GM21576 (cell line): ENCODE data around the gene MALRD1.
"Not testable (repeated sequence)": the region's sequence is repeated elsewhere in the genome, so short reads cannot be mapped to it uniquely, and the experiment has no call there.

Experiments used
- ATAC-seq: cut with Tn5 transposase; IDR thresholded peaks from one replicate; pipeline ENCODE4 v1.9.1; 2021; ENCODE audit warnings: mild to moderate bottlenecking, moderate library complexity; ENCODE audit not compliant: unreplicated experiment

The MALRD1 gene

DNA sequence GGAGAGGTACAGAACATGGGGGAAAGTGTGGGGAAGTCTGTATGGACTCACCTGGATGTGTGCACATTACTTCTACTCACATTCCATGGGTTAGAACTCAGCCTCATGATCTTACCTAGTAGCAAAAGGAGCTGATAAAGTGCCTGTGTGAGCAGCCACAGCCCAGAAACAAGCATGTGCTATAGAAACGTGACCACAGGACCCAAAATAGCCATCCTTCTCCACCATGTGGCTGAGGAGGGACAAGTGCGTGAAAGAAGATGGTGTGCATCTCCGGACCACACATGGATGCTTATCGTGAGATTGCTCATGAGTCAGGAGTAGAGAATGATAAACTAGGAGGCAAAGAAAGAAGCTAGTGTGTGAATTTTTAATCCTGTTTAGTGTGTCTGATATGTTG, 431.3 kb downstream of the MALRD1 start:
- ATAC-seq, result no peak

DNA sequence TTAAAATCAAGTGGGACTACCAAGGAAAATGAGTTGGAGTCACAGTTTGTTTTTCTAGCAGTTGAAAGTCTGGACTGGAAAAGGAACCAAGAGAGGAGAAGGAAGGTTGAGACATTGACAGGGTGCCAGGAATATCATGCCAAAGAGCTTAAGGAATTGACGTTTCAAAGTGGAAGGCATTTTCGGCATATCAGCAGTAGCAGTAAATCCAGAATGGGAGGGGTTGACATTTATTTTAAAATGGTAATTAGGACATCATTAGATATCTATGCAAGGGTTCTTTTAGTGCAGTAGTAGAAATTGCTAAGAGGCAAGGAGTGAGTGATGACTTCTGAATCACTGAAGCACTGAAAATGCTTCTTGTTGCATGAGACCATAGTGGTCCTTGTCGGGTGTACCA, 431.8 kb downstream of the MALRD1 start:
- ATAC-seq, result no peak

DNA sequence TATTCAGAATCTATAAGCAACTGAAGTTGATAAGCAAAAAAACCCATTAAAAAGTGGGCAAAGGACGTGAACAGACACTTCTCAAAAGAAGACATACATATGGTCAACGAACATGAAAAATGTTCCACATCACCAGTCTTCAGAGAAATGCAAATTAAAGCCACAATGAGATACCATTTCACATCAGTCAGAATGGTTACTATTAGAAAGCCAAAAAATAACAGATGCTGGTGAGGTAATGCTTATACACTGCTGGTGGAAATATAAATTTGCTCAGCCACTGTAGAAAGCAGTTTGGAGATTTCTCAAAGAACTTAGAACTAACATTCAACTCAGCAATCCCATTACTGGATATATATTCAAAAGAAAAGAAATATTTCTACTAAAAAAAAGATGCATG, 434.8 kb downstream of the MALRD1 start:
- ATAC-seq, result no peak

DNA sequence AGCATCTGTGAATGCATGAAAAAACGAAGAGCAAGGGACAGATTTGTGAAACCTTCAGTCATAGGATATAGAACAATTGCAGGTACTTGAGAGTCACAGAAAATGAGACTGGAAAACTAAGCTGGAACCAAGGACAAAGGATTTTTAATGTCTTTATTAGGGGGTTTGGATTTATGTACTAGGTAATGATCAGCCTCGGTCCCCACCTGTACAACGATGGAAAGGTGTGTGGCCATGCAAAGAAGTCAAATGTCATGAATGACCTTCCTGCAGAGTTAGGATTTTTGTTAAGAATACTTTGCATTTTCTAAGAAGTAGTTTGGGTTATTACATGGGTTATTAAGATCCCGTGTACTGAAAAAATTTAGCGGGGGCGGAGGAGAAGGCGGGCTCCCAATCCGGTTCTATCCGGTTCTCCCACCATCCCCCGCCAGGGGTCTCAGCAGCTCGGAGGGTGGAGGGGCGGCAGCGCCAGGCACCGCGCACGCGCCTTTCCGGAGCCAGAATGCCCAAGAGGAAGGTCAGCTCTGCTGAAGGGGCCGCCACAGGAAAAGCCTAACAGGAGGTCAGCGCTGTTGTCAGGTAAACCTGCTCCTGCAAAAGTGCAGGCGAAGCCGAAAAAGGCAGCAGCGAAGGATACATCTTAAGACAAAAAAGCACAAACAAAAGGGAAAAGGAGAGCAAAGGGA, 440.1 kb downstream of the MALRD1 start:
- no peak for ATAC-seq

DNA sequence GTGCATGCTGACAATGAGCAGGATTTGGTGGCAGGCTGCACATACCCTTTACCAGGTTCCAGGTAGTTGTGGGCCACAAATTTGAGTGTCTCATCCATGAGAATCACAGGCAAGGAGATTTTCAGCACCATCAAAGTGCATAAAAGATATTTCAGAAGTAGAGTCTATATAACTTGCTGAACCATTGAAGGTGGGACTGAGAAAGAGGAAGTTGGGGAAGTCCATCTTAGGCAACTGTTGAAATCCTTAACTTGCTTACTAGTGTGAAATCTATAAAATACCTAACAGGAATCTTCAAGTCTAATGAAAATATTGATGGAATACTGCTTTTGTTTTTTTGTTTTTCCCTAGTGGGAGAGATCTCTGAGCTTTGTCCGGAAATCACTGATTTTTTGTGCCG, 442.6 kb downstream of the MALRD1 start:
- ATAC-seq, result no peak

DNA sequence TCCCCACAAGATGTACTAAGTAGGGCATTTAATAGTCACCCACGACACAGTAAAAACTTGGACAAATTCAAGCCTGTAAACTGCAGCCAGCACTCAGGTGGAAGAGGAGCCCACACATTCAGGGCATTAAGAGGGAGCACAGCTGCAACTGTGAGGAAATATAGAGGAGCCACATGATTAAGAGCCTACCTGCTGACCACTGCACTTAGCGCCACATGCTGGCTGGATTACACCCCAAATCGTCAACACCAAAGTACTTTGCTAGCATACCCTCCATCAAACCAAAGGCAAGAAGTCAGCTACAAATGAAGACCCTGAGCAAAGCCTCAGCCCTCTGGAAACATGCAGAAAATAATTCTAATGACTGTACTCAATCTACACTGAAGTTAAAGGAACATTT, 445.3 kb downstream of the MALRD1 start:
- no peak for ATAC-seq

DNA sequence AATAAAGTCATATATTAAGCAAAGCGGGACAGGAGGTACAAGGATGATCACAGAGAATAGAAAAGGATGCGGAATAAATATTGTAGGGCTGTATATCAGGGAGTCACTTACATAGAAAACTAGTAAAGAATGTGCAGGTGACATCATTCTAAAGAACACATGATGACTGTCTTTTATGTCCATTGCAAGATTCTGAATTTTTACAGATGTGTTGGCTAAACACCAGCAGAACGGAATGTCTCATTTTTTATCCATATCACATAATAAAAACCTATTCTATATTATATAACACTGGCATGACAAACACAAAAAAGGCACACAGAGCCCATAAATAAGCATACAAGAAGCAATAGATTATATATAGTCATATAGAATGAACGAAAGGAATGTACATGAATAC, 448.4 kb downstream of the MALRD1 start:
- no peak for ATAC-seq

DNA sequence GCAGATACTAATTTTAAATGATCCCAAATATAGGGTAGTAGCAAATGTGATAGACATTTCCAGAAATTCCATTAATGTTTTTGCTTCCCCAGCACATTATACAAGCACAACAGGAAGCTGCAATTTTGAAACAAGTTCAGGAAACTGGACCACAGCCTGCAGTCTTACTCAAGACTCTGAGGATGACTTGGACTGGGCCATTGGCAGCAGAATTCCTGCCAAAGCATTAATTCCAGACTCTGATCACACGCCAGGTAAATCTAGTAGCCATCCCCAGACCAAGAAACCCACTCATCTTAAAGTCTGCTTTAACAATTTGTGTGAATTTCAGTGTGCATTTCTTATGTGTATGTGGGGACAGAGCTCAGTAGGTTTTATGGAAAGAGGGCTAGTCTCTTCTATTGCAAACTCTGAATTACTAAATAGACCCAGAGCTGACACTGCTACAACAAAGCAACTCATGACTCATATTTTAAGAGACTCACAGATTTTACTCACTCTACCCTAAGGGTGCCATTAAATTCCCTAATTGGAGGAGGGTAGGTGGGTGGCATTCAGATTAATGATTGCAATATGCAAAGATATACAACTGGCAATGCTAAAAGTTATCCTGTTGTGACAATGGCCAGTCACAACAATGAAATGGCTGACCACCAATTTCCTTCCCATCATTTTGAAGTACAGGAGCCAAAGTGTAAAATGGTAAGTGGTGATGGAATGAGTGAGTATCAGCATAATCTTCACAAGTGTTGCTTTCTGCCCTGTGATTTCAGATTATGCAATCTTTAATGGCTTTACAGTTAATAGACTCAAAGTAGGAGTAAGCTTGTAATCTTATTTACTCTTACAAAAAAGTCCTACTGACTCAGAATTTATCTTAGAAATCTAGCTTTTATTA, 450.0 kb downstream of the MALRD1 start:
- no peak for ATAC-seq

DNA sequence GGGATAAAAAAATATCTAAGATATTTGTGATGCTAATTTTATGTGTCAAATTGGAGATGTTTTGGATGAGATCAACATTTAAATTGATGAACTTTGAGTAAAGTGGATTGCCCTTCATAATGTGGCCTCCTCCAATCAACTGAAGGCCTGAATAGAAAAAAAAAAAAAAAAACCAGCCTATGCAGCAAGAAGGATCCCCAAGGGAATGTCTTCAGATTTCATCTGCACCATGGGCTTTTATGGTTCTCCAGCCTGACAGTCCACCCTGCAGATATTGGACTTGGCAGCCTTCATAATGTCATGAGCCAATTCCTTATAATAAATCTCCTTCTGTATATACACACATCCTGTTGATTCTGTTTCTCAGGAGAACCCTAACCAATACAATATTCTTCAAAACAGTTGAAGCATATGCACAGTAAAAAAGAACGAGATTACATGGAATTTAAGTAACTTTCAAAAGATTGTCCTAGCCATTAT, 450.7 kb downstream of the MALRD1 start:
- no peak for ATAC-seq

DNA sequence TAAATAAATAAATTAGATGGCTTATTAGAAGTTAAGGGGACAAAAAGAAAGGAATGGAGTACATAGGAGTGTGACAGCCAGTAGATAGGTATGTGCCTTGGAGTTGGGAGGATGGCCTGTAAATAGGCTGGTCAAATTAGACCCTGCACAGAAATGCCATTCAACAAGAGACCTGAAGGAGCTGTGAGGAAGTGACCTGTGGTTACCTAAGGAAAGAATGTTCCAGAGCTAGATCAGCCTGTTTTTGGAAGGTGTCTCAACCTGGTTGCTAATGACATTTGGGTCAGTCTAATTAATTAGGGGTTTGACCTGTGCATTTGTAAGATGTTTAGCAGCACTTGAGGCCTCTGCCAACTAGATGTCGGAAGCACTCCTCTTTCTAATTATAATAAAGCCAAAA, 452.4 kb downstream of the MALRD1 start:
- no peak for ATAC-seq

DNA sequence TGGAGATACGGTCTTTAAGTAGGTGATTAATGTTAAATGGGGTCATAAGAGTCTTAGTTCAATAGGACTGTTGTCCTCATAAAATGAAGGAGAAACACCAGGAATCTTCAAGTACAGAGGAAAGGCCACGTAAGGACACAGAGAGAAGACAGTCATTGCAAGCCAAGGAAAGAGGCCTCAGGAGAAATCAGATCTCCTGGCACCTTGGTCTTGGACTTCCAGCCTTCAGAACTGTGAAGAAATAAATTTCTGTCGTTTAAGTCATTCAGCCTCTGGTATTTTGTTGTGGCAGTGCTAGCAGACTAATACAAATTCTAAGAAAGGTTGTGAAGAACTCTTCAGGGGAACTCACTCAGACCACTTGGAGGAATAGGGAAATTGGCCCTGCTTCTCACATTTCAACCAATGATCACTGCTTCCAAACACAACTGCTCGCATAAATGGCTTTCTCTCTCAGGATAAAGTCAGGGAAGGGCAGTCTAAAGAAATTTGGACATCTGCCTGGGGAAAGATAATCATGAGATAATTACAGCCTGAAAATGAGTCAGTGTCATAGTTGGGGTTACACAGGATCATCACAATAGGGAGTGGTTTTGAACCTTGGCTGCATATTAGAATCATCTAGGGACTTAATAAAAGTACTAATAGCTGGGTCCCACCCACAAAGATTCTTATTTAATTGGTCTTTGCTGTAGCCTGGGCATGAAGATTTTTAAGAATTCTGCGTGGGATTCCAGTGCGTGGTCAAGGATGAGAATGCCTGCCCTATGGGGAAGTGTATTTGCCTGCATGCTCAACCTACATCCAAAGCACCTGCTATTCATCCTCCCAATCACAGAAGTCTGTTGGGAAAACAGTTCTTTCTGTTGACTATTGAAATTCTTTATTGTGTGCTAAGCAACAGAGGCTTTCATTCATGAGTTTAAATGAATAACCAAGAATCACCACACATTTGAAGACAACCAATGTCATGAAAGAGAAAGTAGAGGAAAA, 457.0 kb downstream of the MALRD1 start:
- ATAC-seq, result no peak

DNA sequence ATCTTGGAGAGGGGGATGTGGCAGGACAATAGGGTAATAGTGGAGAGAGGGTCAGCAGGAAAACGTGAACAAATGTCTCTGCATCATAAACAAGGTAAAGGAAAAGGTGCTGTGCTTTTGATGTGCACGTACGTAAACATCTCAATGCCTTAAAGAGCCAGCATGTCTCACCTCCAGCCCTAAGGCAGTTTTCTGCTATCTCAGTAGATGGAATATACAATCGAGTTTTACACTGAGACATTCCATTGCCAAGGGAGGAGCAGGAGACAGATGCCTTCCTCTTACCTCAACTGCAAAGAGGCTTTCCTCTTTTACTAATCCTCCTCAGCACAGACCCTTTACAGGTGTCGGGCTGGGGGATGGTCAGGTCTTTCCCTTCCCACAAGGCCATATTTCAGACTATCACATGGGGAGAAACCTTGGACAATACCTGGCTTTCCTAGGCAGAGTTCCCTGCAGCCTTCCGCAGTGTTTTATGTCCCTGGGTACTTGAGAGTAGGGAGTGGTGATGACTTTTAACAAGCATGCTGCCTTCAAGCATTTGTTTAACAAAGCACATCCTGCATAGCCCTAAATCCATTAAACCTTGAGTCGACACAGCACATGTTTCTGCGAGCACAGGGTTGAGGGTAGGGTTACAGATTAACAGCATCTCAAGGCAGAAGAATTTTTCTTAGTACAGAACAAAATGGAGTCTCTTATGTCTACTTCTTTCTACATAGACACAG, 461.6 kb downstream of the MALRD1 start:
- not testable (repeated sequence) for ATAC-seq

DNA sequence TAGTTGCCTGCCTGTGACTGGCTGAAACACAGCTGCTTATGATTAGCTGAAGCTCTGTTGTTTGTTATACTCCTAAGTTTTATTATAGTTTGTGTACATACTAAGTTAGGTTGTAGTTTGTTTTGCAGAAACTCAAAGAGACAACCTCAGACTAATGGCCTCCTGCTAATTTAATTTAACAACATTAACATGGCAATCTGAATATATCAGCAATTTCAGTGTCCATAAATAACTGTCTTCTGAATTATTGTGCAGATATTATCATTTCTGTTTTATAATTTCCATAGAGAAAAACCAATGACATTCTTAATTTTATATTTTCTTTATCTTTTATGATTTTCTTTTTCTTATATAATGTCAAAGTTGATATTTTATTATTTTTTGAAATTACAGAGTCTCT, 469.5 kb downstream of the MALRD1 start:
- no peak for ATAC-seq

DNA sequence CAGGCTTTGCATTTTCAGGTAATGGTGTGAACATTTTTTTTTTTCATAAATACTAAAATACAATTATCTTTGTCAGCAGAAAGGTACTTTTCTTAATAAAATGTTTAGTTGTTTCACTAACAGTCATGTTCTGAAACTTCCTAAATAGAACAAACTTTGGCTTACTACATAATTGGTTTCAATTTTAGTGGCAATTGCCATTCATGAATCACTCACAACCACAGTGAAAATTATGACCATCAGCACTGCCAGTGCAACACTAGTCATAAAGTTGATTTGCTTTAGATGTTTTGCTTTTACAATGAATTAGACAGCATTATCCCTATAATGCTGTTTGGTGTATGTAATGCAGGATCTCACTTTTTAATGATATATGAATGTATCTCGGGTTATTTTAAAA, 470.0 kb downstream of the MALRD1 start:
- no peak for ATAC-seq

DNA sequence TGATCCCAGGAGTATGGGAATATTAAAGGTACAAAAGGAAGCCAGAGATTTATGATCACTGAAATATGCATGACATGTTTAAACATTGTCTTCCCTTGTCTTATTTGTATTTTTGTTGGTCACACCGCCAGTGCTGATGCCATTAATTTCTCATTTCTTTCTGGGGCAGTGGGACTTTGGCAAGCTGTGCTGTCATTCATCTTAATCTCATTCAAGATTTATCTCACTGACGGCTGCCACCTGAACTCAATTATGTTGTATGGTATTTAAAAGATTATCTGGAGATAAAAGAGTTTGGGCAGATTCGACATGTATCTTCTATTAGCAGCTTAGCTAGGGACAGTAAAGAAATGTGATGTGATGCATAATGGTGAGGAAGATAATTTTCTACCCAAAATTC, 482.7 kb downstream of the MALRD1 start:
- no peak for ATAC-seq

DNA sequence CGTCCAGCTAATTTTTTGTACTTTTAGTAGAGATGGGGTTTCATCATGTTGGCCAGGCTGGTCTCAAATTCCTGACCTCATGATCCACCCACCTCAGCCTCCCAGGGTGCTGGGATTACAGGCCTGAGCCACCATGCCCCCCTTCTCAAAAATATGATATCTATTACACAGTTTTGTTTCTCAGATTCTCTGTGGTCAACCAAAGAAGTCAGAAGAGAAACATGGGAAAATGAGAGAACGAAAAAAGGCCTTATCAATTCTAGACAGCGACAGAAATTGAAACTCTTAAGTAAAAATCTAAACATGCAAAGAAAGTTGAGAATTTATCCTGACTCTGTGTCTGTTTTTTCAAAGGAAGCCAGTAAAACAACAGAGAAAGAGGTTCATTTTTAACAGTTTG, 483.8 kb downstream of the MALRD1 start:
- ATAC-seq, result no peak

DNA sequence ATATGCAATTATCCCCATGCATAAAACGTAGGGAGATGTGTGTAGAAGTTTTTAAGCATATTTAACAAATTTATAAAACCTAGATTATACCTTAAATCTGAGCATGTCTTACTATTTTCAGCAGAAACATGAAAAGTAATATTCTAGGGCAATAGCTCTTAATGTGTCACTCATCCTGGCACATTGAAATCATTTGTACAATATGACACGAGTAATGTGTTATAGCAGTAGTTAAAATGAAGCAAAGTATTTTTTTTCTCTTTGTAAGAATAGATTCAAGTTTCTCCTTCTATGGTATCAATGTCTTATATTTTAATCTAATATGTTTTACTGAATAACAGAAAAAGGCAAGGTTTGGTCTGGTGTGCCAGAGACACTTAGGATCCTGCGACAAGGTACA, 492.7 kb downstream of the MALRD1 start:
- ATAC-seq, result no peak

DNA sequence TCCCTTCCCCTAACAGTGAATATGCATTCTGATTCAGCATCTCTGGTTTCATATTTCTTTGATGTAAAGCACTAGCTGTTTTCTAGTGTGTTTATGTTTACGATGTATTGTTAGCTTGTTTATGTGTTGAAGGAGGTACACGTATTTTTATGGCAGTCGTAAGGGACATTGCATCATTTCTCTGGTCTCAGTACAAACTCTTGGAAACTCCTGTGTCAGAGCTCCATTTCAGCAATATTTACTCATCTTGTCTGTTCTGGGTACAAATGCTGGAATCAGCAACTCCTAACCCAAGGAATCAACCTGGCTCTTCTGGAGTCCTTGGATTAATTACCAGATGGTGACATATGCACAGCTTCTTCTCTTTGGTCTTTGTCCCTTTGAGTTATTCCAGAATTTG, 497.6 kb downstream of the MALRD1 start:
- ATAC-seq, result no peak

DNA sequence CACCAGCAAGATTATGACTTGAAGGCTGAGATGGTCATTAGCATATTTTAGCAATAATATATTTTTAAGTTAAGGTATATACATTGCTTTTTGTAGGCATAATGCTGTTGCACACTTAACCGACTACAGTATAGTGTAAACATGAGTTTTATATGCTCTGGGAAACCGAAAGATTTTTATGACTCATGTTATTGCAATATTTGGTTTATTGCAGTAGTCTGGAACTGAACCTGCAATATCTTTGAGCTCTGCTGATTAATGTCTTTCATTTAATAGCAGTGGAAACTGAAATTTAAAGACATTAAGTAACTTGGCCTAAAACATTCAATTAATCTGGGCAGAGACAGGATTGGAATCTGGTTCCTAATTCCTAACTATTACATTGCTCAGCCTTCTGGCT, 500.9 kb downstream of the MALRD1 start:
- ATAC-seq, result no peak

DNA sequence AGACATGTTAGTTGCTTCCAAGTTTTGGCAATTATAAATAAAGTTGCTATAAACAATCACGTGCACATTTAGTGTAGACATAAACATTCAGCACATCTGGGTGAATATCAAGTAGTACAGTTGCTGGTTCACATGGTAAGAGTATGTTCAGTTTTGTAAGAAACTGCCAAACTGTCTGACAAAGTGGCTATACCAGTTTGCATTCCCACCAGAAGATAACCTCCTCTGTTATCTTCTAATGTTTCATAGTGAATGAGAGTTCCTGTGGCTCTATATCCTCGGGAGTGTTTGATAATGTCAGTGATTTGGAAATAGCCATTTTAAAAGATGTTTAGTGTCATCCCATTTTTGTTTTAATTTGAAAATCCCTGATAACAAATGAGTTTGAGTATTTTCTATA, 508.1 kb downstream of the MALRD1 start:
- ATAC-seq, result no peak
